Hematopoietic multipotent progenitor cell treated with erythropoietin and hydrocortisone succinate and interleukin-3 and kit ligand, for 17 days (in vitro differentiated cells): ENCODE measurements around the gene ZSWIM8.
"Not testable (repeated sequence)": the region's sequence is repeated elsewhere in the genome, so short reads cannot be mapped to it uniquely, and the experiment has no call there.

Experiments
- DNase-seq: peaks from one replicate; pipeline ENCODE4 v3.0.0-alpha.2; 2015; ENCODE audit warnings: low spot score

ZSWIM8 gene

DNA sequence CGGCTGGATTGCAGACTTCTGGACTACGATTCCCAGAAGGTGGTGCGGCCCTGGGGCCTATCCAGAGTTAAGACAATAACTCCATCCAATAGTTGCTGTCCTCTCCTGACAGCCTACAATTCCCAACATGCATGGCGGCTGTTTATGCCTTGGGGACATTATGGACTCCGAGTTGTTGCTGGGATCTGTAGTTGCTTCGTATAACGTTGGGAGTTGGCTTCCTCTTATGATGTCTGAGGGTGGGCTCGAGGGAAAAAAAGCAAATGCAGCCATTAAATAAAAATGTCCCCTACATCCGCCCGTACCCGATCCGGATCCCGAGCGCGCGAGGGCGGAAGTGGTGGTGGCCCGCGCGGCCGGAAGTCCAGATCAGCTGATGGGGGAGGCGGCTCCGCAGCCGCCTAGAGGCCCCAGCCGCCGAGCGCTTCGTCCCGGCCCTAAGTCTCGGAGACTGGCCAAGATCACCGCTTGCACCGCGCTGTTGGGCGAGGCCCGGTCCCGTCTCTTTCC lies at the start of gene ZSWIM8:
TSS of gene ZSWIM8 (plus strand) at position 396 of the 510 bp plus-strand sequence. CDS start 273 bp downstream, outside the sequence.
- peak; percentile 95 for DNase-seq

DNA sequence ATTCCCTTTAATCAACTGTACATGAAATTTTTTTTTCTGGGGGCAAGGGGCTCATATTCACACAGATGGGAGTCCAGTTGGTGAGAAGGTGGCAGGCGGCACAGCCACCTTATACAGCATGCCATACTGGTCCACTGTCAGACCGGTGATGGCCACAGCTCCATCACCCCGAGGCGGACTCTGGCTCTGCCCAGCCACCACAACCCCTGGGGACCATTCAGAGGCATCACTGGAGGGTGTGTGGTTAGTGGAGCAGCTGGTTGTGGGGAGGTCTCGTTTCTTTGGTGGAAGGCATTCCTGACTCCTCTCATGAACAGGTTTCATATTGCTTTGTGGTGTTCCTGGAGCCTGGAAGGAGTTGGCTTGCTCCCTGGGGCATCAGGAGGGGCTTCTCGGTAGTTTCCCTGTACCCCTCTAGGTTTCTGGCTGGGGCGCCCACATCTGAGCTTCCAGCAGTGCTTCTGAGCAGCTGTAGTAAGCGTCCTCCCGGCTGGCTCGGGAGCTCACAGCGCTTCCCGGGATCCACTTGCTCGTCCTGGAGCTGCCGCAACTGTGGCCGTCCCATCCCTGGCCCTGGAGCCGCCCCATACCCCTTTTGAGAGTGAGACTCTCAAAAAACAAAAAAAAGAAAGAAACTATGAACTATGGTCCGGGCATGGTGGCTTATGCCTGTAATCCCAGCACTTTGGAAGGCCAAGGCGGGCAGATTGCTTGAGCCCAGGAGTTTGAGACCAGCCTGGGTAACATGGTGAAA lies 44.7 kb upstream of the ZSWIM8 start:
- not testable (repeated sequence) for DNase-seq

- DNase-seq = no peak
These were observed 43.0 kb upstream of the ZSWIM8 start for GRCh38 chr10:73742454-73742734.

GRCh38 chr10:73743327-73743904 lies 42.0 kb upstream of the ZSWIM8 start:
- DNase-seq = no peak

GRCh38 chr10:73743905-73744663 lies 41.3 kb upstream of the ZSWIM8 start, which contains the start of gene SEC24C:
Gene SEC24C, plus strand, starts transcription at chr10:73744372. Its CDS starts 2,461 bp downstream, at chr10:73746833.
- DNase-seq = peak; percentile 96

- peak; percentile 82 for DNase-seq
These were observed 40.8 kb upstream of the ZSWIM8 start for GRCh38 chr10:73744664-73744975.

DNA sequence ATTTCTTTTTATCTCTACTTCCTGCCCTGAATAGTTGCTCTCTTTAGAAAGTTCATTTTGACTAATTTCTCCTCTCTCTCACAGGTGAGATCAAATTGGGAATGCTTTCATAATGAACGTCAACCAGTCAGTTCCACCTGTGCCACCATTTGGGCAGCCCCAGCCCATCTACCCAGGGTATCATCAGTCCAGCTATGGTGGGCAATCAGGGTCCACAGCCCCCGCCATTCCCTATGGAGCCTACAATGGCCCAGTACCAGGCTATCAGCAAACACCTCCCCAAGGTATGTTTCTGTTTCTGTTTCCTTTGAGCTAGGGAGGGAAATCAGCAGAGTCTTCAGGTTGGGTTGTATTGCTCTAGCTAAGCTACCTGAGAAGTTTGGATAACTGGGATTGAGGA lies 38.7 kb upstream of the ZSWIM8 start:
- DNase-seq = no peak

DNA sequence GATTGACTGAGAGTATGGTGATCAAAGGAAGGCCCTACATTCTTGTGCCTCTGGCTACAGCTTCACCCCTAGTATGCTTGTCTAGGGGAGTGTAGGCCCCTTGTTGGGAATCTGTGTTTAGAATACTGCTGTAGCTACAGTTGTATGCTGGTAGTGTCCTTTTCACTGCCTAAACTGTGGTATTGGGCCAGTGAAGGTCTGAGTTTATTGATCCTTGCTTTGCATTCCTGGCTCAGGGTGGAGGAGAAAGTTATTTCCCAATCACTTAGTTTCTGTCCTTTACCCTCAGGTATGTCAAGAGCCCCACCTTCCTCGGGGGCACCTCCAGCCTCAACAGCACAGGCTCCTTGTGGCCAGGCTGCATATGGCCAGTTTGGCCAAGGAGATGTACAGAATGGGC lies 34.6 kb upstream of the ZSWIM8 start:
- DNase-seq = no peak

- peak; percentile 75 for DNase-seq
These were observed 29.2 kb upstream of the ZSWIM8 start for GRCh38 chr10:73756183-73756582.

- DNase-seq = no peak
These were observed 26.5 kb upstream of the ZSWIM8 start for GRCh38 chr10:73758704-73759511.

- DNase-seq = no peak
These were observed 25.8 kb upstream of the ZSWIM8 start for GRCh38 chr10:73759512-73760115.

DNA sequence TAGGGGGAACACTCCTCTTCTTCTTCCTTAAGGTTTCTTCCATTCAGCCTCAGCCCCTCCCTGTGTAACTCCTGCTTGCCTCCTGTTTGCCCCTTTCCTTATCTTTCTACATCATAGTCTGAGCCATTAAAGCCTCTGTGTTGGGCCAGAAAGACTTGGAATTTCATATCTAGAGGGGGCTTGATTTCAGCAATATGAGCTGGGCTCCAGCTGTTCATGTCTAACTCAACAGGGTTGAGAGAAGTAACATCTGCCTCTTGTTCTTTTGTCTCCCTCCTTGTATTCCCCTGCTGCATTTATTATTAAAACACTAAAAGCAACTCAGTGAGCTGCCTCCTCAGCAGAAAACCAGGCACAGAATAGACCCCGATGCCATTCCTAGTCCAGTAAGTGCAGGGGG lies 23.6 kb upstream of the ZSWIM8 start:
- no peak for DNase-seq

- DNase-seq = no peak
These were observed 22.5 kb upstream of the ZSWIM8 start for GRCh38 chr10:73762915-73763314.

DNA sequence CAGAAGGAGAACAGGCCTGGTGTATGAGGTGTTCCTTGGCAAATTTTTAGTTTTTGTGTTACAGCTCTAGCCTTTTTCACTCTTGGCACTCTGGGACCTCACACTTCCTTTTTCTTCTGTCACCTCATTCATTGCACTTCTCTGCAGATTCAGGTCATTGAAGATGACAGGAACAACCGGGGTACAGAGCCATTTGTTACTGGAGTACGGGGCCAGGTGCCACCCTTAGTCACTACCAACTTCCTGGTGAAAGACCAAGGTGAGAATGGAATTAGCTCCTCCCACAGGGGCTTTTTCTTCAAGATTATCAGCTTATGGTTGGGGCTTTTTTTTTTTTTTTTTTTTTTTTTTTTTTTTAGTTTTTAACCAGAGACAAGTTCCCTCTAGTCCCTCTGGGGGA lies 22.1 kb upstream of the ZSWIM8 start:
- no peak for DNase-seq

GRCh38 chr10:73765066-73765465 lies 20.3 kb upstream of the ZSWIM8 start:
- DNase-seq = no peak

GRCh38 chr10:73768881-73769280 lies 16.5 kb upstream of the ZSWIM8 start:
- DNase-seq = no peak

GRCh38 chr10:73769396-73769795 lies 16.0 kb upstream of the ZSWIM8 start:
- DNase-seq = no peak

DNA sequence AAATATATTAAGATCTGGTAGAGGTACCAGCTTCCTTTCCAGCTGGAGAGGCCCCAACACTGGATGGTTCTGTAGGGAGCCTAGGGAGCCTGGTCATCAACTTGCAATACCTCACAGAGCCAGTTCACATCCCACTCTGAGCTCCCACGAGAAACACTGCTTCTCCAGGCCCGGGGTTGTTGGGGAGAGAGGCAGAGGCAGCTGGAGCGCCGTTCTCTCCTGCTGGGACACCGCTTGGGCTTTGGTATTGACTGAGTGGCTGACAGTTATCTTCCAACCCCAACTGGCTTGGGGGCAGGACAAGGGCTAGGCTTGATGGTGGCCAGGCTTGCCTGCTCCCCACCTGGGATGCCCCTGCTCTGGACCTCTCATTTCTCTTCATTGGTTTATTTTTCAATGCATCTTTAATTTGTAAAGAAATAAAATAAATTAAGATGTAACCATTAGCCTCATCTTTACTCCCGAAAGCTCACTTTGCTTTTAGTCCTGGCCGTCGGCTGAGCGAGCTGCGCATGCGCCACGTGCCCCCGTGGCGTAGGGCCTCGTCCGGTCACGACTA lies 13.6 kb upstream of the ZSWIM8 start:
- peak; percentile 79 for DNase-seq

GRCh38 chr10:73772281-73773151 lies 12.9 kb upstream of the ZSWIM8 start:
- peak; percentile 80 for DNase-seq

DNA sequence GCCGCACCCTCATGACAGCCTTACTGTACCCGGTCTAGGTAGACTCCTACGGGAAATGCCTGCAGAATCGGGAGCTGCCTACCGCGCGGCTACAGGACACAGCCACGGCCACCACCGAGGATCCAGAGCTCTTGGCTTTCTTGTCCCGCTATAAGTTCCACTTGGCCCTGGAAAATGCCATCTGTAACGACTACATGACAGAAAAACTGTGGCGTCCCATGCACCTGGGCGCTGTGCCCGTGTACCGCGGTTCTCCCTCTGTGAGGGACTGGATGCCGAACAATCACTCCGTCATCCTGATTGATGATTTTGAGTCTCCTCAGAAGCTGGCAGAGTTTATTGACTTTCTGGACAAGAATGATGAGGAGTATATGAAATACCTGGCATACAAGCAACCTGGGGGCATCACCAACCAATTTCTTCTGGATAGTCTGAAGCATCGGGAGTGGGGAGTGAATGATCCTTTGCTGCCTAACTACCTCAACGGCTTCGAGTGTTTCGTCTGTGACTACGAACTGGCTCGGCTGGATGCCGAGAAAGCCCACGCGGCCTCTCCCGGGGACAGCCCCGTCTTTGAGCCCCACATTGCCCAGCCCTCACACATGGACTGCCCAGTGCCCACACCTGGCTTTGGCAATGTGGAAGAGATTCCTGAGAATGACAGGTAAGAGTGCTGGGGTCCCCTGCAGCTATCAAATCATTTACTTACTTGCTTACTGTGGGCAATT lies 12.1 kb upstream of the ZSWIM8 start:
- no peak for DNase-seq
